Stimulated activated CD4-positive, alpha-beta T cell treated with anti-CD3 and anti-CD28 coated beads, TNF-alpha, amount 100 ng/mL, for 4 hours (primary cell): Measurements from ENCODE around the gene MAPK8IP1.
A peak's percentile ranks its signal among the peaks of the same experiment; 100 is the strongest.
"Not testable (repeated sequence)": the region's sequence is repeated elsewhere in the genome, so short reads cannot be mapped to it uniquely, and the experiment has no call there.

Experiments used
- DNase-seq, 3 experiments: peaks; one replicate each; pipeline ENCODE4 v3.0.0-alpha.2; 2020; ENCODE audit warnings: low read depth in 3 of 3

MAPK8IP1 gene

DNA sequence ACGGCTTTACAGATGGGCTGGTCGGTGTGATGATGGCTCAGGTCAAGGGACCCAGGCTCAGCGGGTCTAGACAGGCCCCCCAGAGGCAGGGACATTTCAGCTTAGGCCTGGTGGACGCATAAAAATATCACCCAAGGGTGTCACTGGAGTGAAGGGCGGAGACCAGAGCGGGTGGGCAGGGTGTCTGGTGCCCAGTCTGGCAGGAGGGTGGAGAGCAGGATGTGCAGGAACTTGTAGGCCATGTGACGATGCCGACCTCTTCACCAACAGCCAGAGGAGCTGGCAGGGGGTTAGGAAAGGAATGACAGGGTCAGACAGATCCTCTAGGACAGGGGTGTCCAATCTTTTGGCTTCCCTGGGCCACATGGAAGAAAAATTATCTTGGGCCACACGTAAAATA lies 4.5 kb downstream of the MAPK8IP1 start:
- no peak for DNase-seq

DNA sequence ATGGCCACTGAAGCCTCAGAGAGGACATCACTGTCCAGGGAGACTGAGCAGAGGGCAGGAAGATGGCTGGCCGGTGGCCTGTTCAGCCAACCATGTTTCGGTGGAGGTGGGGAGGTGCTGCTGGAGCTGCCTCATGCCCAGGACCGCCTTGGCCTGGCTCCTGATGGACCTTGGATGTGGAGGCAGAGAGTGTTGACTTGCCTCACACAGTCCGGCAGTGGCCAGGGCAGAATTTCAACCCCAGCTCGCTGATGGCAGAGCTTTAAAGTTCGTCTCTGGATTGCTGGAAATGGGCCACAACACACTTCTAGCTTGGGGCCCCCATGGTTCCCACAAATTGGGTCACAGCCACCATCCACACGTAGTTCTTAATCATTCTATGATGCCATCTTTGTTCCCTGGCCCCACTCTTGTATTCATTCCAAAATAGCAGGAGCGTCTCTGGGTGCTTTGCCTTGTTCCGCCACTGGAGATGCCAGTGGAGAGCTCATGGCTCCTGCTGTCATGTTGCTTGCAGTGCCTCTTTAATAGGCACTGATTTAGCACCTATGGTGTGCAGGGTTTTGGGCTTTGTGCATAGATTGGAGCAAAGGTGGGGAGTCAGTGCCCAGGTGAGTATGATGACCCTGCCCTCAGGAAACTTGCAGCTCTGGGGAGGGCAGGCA lies 5.6 kb downstream of the MAPK8IP1 start:
- DNase-seq = no peak

DNA sequence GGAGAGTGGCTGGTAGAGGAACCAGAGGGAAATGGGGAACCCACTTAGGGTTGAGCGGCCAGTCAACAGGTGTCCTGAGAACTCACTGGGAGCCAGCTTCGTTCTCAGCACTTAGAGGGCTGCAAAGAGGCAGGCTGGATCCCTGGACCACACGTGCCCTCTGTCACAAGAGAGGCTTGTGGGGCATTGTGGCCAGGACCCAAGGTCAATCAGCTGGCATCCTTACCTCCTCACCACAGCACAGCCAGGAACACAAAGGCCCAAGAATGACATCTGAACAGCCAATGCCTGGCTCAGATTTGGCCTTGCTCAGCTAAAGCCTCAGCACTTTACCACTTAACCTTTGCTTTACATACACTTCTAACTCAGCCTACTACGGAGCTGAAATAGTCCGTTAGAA lies 7.4 kb downstream of the MAPK8IP1 start:
- no peak for DNase-seq

DNA sequence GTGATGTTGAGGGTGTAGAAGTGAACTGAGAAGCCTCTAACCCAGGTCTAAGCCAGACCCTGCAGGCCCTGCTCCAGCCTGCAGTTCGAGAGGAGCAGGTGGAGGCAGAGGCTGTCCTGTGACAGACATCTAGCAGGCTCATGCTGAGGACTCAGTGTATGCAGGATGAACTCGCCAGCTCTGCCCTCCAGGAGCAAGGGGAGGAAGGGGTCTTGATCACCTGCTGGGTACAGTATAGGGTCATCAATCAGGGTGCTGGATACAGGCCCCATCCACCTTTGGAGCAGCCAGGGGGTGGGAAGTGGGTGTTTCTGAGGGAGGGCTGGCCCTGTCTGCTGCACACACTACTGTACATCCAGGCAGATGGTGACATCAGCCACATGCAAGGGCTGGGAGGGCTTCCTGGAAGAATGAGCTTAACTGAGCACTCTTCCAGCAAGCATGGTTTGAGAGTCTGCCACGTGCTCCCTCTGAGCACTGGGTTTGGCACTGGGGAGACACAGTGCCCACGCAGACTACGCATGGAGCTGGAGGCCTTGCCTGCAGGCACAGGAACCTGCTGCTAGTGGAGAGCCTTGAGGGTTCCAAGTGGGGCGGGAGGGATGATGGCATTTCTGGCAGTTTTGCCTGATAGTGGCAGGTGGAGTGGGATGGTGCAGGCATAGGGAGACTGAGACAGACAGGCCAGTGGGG lies 9.2 kb downstream of the MAPK8IP1 start:
- DNase-seq = no peak

DNA sequence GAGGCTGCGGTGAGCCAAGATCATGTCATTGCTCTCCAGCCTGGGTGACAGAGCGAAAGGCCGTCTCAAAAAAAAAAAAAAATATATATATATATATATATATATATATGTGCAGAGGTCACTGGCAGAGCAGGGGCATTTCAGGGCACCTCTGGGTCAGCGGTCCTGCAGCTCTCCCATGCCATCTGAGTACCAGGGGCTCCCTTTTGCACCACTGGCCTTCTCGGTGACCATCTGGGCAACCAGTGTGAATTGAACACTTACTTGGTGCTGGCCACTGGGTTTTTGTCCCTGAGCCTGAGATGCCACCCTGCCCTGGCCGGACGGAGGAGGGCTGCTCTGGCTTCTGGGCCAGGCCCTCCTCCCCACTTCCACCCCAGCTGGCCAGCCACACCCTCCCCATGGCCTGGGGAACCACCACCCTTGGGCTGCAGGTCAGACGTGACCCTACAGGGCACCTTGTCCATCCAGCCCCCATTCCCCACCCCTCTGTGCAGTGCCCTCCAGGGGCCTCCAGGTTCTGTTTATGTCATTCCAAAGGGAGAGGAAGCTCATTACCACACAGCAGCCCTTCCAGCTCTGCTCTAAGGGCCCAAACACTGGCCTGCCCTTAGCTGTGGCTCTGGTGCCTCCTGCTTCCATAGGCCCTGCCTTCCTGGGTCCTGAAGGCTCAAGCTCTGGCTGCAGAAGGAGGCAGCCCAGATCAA lies 10.3 kb downstream of the MAPK8IP1 start:
- no peak for DNase-seq

DNA sequence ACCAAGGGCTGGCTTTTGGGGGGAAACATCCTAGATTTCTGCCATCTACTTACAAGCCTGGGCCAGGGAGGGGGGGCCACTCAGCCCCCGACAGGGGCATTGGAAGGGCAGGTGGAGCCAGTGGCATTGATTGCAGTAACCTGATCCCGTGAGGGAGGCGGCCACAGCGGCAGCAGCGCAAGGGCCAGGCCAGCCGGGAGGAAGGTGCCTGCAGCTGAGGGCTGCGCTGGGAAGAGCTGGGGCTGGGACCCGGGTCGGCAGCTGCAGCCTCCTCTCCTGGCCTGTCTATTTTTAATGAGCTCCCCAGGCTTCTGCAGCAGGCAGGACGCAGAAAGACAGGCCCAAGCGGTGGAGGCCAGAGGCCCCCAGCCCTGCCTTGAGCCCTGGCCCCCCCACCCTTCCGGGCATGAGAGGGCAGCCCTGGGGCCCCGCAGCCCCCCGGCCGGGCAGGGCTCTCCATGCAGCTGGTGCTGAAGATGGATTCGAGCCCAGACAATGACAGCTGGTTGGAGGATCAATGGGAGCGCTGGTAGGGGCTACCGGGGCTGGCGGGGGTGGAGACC lies 11.1 kb downstream of the MAPK8IP1 start:
- no peak for DNase-seq

DNA sequence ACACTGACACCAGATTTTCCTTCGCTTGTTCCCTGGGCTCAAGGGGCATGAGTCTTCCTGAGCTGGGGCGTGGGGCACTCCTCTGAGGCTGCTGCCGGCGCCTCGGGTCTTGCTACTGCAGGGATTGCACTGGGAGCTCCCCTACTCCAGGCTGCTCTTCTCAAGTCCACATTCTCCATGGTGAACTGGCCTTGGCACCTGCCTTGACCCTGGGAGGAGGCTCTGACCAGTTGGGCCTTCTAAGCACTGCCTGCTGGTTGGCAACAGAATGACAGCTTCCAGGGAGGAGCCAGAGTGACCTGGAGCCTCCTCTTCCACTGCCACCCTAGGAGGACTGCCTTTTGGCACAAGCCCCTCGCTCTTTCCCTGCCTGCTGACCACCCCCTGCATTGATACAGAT lies 12.1 kb downstream of the MAPK8IP1 start:
- DNase-seq = no peak

DNA sequence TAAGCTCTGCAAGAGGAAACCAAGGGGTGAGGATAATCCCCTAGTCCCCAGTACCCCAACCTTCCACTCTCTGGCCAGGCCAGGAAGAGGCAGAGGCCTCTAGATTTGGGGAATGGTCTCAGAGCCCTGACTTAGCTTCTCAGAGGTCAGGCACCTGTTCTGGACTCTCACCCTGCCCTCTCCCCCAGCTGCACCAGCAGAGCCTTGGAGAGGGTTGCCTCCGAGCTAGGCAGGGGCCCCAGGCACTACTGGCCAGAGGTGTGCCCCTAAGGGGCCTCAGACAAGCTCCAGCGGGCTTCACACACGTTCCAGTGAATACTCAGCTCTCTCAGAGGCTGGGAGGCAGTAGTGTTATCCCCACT lies 13.6 kb downstream of the MAPK8IP1 start:
- no peak for DNase-seq

DNA sequence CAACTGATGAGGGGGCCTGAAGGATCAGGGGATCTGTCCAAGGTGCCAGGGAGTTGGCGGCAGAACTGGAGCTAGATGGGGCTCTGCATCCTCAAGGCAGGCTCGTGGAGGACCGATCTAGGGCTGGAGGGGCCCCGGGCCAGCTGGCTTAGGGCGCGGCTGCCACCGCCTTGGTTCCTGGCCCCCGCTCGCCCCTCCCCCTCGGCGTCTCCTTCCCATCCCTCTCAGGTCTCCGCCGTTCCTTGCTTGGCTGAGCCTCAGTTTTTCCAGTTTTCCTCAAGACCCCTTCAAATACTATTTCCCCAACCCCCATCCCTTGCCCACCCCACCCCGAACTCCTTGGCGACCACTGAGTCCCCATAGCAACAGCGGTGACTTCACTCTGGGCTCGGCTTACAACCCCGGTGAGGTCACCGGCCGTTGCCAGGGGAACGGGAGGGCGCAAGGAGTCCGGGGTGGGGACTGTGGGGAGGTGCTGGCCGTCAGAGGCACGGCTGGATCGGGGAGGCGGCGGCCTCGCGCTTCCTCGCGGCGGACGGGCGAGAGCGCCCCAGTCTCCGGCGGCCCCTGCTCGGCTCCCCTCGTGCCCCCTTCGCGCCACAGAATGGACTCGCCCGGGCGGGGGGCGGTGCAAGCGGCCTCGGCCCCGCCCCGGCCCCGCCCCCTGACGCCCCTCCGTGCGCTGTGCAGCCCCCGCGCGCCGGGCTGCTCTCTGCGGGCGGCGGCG lies 14.2 kb downstream of the MAPK8IP1 start:
- DNase-seq = peak in 2 of 3 experiments; percentile 23 to 33

DNA sequence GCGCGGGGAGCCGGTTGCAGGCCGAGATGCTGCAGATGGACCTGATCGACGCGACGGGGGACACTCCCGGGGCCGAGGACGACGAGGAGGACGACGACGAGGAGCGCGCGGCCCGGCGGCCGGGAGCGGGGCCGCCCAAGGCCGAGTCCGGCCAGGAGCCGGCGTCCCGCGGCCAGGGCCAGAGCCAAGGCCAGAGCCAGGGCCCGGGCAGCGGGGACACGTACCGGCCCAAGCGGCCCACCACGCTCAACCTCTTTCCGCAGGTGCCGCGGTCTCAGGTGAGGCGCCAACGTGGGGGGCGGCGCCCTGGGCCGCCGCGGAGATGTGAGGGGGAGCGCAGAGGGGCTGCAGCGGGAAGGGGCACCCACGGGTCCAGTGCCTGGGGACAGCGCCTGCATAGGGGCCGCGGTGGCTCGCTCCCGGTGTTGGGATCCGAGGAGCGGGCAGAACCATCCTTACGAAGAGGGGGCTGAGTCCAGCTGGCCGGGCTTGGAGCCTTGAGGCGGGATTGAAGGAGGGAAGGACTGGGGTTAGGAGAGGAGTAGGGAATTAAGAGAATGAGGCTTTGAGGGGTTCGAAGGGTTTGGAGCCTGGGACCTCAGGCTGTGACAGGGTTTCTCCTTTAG lies 14.8 kb downstream of the MAPK8IP1 start:
- not testable (repeated sequence) for DNase-seq

DNA sequence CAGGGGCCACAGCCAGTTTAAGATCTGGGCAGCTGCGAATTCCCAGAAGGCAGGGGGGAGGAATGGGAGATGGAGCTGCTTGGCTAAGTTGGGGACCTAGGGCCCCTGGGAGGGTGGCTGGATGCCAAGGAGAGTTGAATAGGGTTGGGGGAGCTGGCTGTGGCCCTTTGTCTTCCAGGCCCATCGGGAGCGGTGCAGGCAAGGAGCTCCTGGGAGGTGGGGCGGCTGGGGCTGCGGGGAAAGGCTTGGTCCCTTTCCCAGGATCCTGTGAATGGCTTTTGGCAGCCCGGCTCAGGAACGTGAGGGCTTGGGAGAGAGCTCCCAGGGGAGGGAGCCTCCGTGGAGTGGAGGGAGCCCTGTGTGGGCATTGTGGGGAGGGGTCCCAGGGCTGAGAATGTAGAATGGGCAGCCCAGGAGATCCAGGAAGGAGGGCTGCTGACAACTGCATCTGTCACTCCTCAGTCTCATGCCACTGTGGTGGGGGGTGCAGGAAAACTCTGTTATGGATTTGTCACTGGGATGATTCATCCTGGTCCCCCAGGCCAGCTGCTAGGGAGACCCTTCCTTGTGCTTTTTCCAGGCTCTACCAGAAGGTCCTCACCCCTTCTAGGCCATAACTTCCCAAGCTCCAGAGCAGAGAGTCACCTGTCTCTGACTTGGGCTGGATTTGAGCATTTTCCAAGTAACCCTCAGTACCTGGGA lies 15.6 kb downstream of the MAPK8IP1 start:
- DNase-seq = no peak

DNA sequence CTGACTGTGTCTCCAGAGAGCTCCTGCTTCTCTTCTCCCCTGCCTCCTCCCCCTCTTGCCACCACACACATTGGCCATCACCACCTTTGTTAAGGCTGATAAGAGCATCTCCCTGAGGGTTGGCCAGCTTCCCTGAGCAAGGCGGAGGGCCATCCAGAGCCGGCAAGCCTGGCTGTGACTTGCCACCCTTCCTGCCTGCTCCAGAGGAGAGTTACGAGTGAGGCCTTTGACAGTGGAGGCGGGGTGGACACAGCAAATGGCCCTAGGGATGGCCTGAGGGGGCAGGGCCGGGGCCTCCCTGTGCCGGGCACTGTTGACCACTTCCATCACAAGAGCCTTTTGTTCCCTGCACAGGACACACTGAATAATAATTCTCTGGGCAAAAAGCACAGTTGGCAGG lies 16.2 kb downstream of the MAPK8IP1 start:
- no peak for DNase-seq

DNA sequence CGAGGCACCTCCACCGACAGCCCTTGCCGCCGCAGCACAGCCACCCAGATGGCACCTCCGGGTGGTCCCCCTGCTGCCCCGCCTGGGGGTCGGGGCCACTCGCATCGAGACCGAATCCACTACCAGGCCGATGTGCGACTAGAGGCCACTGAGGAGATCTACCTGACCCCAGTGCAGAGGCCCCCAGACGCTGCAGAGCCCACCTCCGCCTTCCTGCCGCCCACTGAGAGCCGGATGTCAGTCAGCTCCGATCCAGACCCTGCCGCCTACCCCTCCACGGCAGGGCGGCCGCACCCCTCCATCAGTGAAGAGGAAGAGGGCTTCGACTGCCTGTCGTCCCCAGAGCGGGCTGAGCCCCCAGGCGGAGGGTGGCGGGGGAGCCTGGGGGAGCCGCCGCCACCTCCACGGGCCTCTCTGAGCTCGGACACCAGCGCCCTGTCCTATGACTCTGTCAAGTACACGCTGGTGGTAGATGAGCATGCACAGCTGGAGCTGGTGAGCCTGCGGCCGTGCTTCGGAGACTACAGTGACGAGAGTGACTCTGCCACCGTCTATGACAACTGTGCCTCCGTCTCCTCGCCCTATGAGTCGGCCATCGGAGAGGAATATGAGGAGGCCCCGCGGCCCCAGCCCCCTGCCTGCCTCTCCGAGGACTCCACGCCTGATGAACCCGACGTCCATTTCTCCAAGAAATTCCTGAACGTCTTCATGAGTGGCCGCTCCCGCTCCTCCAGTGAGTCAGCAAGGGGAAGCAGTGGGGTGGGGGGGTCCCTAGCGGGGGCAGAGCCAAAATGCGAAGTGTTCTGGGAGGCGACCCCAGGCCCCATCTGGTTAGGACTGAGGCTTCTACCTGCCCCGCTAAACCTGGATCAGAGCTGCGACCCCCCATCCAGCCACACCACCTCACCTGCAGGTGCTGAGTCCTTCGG lies 17.3 kb downstream of the MAPK8IP1 start:
- DNase-seq = no peak

DNA sequence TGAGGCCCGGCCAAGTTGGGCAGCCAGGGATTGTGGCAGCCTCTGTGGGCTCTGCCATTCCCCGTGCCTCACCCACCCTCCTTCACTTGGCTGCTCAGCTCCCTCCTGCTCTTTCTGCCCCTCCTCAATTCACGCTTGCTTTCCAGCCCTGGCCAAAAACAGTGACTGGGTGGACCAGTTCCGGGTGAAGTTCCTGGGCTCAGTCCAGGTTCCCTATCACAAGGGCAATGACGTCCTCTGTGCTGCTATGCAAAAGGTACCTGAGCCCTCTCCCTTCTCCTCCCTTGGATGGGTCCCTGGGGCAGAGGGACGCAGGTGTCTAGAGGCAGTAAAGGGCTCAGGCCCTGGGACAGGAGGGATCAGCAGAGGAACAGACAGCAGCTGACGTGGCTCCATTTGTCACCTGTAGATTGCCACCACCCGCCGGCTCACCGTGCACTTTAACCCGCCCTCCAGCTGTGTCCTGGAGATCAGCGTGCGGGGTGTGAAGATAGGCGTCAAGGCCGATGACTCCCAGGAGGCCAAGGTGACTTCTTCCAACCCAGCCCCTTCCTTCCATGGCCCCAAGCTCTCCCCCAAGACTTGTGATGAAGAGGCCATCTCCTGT lies 19.0 kb downstream of the MAPK8IP1 start:
- no peak for DNase-seq

DNA sequence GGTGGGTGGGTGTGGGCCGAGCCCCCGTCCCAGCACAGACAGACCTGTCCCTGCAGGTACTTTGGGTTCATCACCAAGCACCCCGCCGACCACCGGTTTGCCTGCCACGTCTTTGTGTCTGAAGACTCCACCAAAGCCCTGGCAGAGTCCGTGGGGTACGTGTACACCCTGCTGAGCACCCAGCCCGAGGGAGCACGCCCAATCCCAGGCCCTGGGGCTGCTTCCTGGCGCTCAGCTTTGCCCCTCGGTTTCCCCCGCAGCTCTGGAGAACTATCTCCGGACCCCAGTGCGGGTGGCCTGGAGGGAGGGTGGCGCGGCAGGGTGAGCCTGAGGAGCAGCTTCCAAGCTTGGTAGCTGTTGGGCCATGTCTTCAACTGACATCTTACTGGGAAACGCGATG lies 19.6 kb downstream of the MAPK8IP1 start:
- DNase-seq = no peak

DNA sequence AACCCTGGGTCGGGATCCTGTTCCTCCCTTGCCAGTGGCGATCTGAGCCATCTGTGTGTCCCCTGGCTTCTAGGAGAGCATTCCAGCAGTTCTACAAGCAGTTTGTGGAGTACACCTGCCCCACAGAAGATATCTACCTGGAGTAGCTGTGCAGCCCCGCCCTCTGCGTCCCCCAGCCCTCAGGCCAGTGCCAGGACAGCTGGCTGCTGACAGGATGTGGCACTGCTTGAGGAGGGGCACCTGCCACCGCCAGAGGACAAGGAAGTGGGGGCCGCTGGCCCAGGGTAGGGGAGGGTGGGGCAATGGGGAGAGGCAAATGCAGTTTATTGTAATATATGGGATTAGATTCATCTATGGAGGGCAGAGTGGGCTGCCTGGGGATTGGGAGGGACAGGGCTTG lies 20.1 kb downstream of the MAPK8IP1 start:
- DNase-seq = not testable (repeated sequence)

DNA sequence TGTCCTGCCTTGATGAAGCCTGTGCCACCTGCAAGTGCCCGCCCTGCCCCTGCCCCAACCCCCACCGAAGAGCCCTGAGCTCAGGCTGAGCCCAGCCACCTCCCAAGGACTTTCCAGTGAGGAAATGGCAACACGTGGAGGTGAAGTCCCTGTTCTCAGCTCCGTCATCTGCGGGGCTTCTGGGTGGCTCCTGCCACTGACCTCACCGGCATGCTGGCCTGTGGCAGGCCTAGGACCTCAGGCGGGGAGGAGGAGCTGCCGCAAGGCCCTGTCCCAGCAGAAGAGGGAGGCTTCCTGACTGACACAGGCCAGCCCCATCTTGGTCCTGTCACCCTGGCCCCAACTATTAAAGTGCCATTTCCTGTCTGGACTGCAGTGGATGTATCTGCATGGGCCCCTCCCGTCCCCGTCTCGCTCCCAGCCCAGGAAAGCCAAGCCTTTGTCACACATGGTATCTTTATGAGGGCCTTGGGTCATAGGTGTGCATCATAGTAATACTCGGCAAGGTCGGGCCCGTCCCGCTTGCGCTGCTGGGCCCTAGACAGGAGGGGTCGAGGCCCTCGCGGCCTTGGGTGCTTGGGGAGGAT lies 20.7 kb downstream of the MAPK8IP1 start:
- DNase-seq = no peak

DNA sequence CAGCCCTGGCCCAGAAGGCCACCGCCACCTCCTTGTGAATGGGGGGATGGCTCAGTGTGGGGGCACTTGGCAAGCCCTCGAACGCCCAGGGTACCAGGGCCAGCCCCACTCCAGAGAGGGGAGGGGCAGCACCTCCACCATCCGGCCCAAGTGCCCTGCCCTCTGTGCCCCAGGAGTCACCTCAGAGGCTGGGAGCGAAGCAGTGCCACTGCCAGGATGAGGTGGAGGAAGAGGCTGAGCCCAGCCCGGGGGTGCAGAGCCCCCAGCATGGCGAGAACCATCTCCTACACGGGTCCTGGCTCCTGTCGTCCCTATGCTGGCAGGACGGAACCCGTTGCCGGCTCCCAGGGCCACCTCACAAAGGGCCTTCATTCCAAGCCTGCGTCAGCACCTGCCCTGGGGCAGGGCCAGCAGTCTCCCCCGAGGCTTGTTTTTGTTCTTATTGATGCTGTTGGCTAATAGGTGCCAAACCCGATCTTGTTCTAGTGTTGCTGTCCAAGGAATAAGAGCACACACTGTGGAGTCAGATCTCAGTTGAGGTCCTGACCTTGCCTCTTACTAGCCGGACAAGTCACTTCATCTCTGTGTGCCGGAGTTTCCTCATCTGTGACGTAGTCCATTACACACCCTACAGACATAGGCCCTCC lies 21.6 kb downstream of the MAPK8IP1 start, which contains the start of gene FREY1:
TSS of gene FREY1 (minus strand) at position 307 of the 647 bp plus-strand sequence. CDS start at position 281, 26 bp downstream.
- DNase-seq = no peak
